Forelimb muscle (tissue), 1 donor: ENCODE results near the gene DOK3. TPM values are rescaled to one million over a fixed set of nuclear protein-coding genes. Genes with fewer than 3 reads are reported as not detected.
A peak's percentile ranks its signal among the peaks of the same experiment; 100 is the strongest.

ENCODE experiments used
- DNase-seq: peaks from one replicate; pipeline ENCODE4 v3.0.0-alpha.2; 2013; ENCODE audit warnings: low read depth
- polyA plus RNA-seq: library from polyadenylated mRNA; unstranded; fragments of 120-200 nt; gene quantifications from one replicate; pipeline ENCODE4 v1.2.1, GENCODE V29; 2013; ENCODE audit not compliant: insufficient read length

Gene DOK3, protein sequence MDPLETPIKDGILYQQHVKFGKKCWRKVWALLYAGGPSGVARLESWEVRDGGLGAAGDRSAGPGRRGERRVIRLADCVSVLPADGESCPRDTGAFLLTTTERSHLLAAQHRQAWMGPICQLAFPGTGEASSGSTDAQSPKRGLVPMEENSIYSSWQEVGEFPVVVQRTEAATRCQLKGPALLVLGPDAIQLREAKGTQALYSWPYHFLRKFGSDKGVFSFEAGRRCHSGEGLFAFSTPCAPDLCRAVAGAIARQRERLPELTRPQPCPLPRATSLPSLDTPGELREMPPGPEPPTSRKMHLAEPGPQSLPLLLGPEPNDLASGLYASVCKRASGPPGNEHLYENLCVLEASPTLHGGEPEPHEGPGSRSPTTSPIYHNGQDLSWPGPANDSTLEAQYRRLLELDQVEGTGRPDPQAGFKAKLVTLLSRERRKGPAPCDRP
- 6.3 TPM for polyA plus RNA-seq

DNA sequence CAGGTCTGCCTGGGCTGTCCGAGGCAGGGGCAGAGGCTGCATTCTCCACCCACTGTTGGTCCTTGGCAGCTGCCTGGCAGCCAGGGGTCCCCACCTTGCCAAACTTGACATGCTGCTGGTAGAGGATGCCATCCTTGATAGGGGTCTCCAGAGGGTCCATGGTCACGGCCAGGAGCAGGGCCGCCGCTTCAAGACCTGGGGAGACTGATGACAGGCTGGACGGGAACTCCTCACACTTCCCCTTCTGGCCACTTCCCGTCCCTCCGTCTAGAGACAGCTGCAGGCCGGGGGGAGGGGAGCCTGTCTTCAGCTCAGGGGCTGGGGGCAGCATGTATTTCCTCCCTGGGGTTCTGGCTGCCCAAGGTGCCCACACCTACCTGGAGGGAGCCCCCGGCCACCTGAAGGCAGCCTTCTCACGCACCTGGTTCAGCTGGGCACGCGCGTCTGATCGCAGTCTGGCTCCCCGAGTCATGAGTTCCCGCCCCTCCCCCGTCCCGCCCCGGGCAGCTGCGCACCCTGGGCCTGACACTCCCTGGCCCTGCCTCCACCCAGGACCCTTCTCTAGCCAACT, at the start of gene DOK3:
Gene DOK3, minus strand, starts transcription at position 446 of the 571 bp plus-strand sequence. Its CDS starts 286 bp downstream, at position 160.
- no peak for DNase-seq

DNA sequence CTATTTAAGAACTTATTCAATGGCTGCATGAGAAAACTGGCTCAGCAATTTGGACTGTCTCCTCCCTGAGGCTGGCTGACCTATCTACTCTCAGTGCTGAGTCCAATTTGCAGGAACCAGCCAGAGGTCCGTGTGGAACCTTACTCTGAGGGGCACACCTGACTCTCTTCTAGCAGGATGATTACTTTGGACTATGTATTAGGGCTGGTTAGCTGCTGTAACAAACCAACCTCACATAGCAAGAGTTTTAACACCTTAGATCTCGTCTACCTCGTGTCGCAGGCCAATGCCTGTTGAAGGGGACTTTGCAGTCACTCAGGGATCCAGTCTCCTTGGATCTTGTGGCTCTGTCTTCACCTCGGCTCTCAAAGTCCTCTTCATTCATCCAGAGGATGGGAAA, 48.2 kb upstream of the DOK3 start:
- DNase-seq, result no peak

DNA sequence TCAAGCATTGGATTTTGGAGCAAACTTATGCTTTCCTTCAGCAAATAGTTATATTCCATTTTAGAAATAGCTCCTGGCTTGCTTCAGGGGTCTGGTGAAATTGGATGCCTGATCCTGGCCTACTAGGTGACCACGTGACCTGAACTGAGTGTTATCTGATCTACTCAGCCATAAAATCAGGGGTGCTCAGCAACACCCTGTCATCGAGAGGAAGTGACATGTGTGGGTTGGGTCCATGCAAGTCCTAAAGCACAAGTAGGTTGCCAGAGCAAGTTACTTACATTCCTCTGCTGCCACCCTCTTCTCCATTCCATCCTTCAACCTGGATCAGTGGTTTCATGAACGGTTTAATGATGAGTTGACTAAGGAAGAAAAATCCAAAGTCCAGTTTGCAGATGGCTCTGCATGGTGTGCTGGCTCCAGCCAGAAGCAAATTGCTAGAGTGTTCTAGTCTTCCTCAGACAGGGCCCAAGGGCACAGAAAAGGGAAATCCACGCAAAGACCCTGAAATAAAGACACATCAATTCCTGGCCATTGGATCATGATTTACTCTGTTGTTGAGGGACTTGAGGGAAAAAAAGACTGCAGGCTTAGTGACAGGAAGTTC, 47.5 kb upstream of the DOK3 start:
- no peak for DNase-seq

DNA sequence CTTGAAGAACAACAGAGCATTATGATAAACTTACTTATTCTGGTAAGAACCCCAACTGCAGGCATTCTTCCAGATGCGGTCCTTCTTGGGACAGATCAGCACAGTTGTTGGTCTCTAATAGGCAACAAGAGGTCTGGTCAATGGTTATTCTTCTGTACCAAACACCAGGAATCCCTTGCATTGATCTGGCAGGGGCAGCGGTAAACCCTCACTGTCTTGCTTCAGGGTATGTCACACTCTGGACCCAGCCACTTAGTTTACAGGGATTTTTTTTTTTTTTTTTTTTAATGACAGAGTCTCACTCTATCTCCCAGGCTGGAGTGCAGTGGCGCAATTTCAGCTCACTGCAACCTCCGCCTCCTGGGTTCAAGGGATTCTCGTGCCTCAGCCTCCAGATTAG, 46.0 kb upstream of the DOK3 start:
- no peak for DNase-seq

DNA sequence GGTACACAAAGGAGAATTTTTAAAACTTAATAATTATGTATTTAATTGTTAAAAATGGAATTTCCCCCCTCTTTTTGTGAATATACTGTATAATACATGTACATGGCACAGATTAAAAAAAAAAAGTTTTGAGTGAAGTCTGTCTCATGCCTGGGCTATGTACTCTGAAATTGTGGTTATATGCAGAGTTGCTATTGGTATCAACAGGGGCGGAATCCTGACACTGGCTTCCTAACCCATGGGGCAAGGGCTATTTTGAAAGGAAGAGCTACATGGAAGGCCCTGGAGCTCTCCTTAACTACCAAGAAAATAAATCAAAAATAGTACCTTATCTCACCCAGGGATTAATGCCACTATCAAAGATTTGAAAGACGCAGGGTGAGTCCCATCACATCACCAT, 45.6 kb upstream of the DOK3 start:
- no peak for DNase-seq

DNA sequence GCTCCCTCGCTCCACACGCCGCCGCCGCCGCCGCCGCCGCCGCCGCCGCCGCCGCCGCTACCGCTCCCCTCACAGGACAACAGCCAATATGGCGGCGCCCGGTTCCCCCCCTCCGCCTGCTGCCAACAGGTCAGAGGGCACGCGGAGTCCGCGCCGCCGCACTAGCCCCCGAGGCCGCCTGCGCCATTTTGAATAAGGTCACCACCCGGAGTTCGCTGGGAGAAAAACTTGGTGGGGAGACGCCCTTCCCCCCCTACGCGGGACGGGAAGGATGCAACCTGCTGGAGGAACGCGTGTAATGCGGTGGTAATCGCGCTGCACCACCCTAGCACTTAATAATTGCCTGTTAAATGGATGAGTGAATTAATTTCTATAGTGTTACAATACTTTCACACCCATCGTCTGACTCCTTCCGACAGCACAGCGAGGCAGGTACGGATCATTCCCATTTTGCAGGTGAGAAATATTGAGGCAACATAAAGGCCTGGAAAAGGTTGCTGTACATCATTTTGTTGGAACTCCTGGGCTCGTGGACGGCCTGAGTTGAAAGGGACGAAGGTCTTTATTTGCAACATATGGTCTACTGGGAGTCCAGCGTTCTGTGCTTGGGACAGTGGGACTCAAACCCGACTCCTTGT, 45.0 kb upstream of the DOK3 start, which contains the start of gene FAM193B:
Gene FAM193B, minus strand, starts transcription at position 90 of the 638 bp plus-strand sequence. CDS start 105 bp downstream, outside the sequence.
- DNase-seq, result peak; percentile 52

DNA sequence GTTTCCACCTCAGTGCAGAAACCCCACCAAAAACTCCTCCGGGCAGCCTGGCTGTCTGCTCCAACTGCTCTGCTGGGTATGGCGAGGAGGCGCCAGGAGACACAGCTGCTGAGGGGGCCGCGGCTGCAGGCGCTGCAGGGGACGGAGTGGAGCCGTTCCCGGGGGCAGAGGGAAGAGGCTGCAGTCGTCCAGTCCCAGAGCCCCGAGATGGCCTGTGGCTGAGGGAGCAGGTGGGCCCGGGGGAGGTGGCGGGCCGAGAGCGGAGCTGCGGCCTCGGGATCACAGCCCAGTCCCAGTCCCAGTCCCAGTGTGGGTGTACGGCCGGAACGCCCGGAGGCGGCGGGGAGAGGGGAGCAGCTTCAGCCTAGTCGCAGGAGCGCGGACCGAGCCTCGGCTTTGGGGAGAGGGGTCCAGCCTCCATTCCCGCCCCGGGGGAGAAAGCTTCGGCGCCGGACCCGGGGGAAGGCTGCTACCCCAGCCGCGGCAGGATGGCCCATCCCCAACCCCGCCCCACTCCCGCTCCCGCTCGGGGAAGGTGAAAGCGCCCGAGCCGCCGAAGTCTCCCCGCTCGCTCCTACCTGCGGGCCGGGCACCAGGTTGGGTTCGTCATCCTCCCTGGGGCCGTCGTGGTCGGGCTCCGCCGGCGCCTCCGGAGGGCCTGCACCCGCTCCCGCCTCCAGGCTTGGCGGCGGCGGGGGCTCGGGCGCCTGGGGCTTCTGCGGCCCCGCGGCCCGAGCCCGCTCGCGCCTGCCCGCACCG, 44.2 kb upstream of the DOK3 start:
- DNase-seq, result no peak

DNA sequence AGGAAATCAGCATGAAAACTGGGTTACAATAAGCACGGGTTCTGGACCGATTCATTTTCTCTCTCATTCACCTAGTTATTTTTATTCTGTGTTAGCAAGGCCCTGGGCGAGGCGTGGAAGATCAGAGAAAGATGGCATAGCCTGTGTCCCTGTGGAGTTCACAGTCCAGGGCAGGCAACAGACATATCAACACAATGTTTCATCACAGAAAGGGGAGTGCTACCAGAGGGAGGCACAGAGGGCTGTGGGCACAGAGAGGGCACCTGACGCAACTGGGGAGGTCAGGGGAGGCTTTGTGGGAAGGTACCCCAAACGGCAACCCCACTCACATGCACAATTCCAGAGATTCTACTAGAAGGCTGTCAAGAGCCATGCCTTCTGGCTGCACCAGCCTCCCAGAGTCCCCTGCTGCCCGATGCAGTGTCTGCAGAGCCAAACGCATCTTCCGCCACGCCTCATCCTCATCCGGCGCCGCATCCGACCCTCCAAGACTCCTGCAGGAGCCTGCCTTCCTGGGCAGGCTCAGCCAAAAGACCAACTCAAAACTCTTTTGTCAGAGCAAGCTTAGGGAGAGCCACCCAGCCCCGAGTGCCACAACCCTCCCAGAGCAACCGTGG, 43.3 kb upstream of the DOK3 start:
- no peak for DNase-seq

DNA sequence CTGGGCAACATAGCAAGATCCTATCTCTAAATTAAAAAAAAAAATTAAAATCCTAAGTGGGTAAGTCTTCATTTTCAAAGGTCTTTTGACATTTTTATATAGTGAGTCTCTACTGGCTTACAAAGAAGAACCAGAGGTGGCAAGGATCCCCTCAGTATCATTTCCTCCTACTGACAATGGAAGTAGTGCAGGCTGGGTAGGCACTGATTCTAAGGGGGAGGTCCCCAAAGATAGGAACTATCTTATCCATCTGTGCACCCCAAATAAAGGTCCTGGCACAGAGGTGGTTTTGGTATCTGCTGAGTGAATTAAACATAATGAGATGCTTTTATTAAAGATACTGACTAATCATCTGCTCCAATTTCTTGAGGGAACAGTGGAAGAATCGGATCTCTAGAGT, 40.5 kb upstream of the DOK3 start:
- DNase-seq, result no peak

DNA sequence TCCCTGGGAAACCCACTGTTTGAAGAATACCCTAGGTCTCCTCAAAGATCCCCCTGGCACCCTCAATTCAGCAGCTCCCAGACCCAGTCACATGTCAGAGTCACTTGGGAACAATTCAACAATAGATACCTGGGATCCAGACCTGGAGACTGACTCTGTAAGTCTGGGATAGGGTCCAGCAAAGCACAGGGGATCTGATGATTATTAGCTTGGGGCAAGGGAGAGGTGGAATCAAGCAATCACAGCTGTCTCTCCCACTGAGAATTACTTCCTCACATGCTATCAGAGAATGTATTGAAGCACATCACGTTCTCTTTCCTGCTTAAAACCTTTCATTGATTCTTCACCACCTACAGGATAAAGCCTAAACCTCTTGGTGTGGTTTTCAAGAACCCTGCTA, 38.9 kb upstream of the DOK3 start:
- DNase-seq, result no peak

DNA sequence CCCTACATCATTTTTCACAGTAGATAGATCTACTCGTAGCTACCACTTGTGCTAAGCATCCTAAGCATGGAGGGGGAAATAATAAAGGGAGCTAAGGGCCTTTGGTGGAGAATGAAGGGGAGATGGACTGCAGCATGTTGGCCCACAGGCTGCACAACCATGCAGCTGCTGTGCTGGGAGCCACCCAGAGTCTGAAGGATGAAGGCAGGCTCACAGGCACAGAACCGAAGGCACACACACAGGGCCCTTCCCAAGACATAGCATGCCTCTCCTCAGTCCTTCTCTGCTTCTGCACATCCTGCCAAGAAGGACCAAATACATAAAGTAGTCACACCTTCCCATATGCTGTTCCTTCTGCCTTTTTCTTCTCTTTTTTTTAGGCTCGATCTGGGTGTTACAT, 38.1 kb upstream of the DOK3 start:
- no peak for DNase-seq

DNA sequence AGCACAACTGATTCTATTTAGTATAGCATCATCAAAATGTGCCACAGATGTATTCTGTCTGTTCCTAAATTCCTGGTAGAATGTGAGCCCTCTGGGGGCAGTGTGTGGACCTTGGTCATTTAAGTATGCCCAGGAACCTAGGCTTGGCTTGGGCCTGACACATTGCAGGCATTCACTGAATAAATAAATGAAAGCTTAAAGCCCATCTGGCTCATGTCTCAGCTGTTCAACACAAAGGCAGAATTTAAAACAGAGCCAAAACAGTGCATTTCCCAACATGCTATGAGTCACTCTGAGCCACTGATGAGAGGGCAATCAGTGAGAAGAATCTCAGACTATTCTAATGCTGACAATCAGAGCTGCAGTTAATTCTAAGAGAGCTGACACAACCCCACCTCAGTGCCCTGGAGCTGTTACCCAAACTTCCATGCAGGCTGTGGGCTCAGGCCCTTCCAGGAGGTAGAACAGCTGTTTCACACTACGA, 36.7 kb upstream of the DOK3 start:
- DNase-seq, result no peak

DNA sequence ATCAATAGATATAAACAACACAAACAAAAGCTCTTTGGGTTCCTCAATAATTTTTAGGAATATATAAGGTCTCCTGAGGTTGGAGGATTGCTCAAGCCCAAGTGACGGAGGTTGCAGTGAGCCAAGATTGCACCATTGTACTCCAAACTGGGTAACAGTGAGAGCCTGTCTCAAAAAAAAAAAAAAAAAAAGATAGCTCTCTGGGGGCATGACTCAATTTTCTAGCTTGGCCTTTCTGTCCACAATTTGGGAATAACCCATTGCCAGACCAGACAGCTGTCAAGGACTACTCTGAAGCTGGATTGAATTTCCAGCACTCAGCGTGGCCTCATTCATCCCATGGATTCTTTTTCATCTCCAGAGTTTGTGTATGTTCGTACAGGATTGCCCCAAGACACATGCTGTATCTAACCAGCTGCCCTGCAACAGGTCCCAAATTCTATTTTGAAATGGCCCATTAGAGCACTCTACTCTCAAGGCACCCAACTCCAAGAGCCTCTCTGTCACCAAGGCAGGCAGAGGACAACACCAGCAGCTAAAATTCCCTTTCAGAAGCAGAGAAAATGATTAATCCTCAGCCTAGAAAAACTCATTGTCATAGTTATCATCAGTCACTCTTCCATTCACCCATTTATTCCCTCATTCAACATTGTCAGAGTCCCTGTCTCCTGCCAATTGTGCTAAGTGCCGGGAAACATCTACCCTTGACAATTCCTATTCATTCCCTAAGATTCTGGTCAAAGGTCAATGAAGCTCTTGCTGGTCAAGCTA, 36.0 kb upstream of the DOK3 start:
- peak; percentile 50 for DNase-seq

DNA sequence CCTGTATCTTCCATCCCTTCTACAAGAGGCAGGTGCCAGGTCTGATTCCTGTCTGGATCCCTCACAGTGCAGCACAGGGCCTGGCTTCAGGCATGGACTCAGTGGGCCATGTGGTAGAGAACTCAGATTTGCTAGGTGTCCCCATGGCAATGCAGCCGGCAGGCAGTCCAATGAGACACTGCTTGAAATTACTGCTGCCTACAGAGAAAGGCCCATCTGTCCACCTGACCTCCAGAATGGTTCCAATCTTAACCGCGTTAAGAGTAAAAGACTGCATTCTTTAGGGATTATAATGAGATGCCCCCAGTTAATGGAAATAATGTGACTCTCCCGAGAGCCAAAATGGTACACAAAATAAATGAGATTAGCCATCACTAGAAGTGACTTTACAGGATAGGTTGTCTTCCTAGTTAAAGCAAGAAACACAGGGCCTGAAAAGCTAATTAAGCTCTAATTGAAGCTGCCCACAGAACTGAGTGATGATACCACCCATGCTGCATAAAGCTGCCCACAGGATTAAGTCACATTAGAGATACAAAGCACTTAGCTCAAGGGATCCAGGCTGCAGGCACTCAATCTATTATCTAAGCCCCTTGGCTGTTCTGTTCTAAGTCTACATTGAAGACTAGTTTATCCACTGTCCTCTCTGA, 33.3 kb upstream of the DOK3 start:
- no peak for DNase-seq

DNA sequence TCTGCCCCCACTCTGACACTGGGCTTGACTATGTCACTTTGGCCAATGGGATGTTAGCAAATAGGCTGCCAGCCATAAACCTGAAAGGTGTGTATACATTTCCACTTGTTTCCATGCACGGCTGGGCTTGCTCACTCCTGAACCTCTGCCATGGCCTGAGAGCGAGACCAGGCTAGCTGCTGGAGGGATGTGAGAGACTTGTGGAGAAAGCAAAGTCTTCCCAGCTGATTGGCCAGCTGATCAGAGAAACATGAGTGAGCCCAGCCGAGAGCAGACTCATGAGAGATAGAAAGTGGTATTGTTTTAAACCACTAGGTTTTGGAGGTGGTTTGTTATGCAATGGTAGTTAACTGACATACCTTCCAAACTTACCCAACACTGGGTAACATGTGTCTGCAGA, 30.8 kb upstream of the DOK3 start:
- DNase-seq, result no peak

DNA sequence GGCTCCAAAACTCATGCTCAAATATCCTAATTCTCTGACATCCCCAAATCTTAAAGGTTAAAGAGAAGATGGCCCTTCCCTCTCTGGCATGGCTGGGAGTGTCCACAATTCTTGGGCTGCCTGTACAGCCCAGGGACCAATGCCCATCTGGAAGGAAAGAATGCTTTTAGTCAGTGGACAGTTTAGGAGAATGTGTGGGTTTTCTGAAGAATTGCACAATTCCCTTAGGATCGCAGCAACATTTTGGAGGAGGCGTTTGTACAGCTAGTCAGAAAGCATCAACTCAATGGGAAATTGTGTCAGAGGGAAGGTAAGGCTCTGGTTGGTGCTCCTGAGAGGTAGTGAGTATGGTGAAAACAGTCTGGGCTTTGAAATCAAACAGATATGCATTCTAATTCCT, 29.8 kb upstream of the DOK3 start:
- no peak for DNase-seq

DNA sequence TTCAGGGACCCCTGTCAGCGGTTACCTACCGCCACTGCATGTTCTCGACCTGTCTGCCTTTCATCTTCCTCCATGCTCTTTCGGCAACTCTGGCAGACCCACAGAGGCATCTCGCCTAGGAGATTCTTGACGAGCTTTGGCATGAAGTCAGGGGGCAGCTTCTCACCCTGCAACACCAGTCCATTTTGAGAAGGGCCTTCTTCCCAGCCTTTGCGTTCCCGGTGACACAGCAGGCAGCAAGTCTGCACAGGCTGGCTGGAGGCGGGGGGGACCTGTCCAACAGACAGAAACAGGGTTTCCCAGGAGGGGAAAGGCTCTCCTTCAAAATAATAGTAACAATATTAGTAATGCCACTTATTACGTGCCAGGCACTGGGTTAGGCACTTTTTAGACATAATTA, 29.2 kb upstream of the DOK3 start:
- no peak for DNase-seq

DNA sequence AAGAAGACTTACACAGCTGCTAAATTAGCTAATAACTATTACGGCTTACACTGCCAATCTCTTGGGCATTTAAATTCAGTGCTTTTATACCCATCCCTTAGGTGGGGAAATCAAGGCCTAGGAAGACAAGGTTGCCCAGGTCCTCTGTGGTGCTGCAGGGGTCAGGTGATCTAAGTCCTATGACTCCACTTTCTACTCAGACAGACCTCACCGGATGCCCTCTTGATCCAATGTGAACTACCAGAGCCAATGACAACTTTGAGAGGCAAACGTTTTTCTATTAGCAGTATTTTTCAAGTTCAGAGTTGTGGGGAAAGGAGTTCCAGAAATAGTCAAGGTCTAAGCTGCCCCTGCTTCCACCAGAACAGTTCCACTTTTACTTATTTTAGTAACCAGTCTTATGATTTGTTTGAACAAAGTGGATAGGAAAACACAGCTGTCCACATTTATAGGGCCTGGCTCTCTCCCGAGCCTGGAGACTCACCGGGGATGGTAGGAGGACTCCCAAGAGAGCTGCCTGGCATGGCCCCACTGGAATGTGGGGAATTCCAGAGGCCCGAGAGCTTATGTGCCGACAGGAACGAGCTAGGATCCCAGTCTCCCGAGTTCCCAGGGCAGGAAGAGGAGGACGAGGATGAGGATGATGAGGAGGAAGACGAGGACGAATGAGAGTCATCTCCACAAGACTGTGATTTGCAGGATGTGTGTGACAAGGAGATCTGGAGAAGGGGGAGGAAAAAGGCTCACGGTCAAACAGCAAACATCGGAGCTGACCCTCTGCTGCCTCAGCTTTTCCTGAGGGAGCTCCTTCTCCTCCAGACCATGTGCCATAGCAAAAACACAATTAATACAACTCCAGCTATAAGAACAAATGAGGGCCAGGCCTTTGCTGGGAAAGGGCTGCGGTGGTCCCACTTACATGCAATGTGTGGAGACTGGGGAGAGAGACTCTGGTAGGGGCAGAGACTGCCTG, 28.0 kb upstream of the DOK3 start:
- DNase-seq, result no peak

DNA sequence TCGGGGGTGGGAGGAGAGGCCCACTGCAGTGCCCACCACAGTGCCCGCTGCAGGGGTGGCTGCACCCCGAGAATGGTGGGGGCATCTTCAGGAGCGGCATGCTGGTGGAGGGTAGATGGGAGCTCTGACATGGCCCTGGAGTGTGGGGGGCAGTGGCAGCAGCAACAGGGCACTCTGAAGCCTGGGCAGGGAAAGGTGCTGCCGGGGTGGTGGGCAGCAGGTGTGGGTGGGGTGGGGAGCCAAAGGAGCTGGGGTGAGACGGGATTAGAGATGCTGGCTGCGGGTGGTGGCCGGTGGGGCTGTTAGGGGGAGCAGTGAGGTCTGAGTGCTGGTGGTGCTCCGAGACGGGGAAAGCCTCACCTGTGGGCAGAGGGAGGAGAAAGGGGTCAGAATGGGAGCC, 26.8 kb upstream of the DOK3 start:
- DNase-seq, result no peak
